ENCODE data around the gene AK9.
A peak's percentile ranks its signal among the peaks of the same experiment; 100 is the strongest.

The AK9 gene

DNA sequence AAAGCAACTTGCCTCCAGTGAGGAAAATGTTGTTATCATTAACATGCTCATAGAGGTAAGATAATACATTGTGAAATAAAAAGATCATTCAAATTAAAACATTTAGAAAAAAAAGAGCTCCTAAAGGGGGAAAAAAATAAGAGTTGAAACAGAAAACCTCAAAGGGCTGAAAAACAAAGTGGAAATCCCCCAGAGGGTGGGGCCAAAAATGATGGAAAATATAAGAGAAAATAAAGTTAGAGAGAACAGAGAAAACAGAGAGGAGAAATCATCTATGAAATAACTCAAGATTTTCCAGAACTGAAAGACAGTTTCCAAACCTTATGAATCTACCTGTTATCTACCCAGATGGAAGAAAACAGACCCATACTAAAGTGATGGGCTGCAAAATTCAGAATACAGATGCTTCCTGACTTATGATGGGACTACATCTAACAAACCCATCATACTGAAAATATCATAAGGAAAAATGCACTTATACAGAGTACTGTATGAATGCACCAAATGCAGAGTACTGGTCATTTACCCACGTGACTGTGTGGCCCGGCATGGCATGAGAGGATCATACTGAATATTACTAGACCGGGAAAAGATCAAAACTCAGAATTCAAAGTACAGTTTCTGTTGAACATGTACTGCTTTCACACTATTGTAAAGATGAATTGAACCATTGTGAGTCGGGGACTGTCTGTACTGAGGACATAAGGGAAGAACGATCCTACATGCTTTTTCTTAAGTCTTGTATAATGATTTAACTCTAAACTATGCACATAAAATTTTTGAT lies 212.0 kb downstream of the AK9 start:
- no peak overlapping the region for H3K4me3 ChIP-seq (ENCODE audit: low read depth, low read length)

GRCh38 chr6:109478222-109478805 lies 212.7 kb downstream of the AK9 start:
- no peak overlapping the region for H3K4me3 ChIP-seq (ENCODE audit: low read depth, low read length)
- no peak for DNase-seq (ENCODE audit: low read depth)
- TF ChIP-seq CTCF (IDR thresholded peaks at IDR 0.05; ENCODE audit: control insufficient read depth, extremely low read depth, insufficient read depth) = no peak

More for the DNA sequence above, 212.0 kb downstream of the AK9 start:
- TF ChIP-seq CTCF (IDR thresholded peaks at IDR 0.05; ENCODE audit: control insufficient read depth, extremely low read depth, insufficient read depth) = no peak
- no peak for DNase-seq (ENCODE audit: low read depth)

GRCh38 chr6:109477725-109478124 lies 213.3 kb downstream of the AK9 start:
- TF ChIP-seq CTCF (IDR thresholded peaks at IDR 0.05; ENCODE audit: control insufficient read depth, extremely low read depth, insufficient read depth) = no peak
- no peak for DNase-seq (ENCODE audit: low read depth)
- H3K4me3 ChIP-seq (ENCODE audit: low read depth, low read length) = no peak overlapping the region

GRCh38 chr6:109477184-109477583 lies 213.8 kb downstream of the AK9 start:
- DNase-seq (ENCODE audit: low read depth) = no peak
- H3K4me3 ChIP-seq (ENCODE audit: low read depth, low read length) = no peak overlapping the region
- TF ChIP-seq CTCF (IDR thresholded peaks at IDR 0.05; ENCODE audit: control insufficient read depth, extremely low read depth, insufficient read depth) = no peak

- no peak for TF ChIP-seq CTCF (IDR thresholded peaks at IDR 0.05; ENCODE audit: control insufficient read depth, extremely low read depth, insufficient read depth)
- DNase-seq (ENCODE audit: low read depth) = peak; percentile 51
- no peak overlapping the region for H3K4me3 ChIP-seq (ENCODE audit: low read depth, low read length)
Observed at GRCh38 chr6:109475625-109476024, 215.4 kb downstream of the AK9 start.

DNA sequence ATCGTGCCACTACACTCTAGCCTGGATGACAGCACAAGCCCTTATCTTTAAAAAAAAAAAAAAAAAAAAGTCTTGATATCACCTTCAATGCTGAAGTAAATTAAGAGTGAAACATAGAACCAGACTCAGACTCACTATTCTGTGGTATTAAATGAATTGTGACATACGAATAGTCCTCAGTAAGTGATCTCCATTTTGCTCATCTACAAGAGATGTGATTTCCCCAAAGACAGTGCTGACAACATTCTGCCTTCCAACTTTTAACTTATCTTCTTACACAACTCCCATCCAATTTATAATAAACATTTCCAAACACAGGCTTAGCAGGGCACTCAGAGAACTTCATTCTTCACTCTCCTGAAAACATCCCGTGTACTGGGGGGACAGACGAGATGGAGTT lies 216.0 kb downstream of the AK9 start:
- no peak overlapping the region for H3K4me3 ChIP-seq (ENCODE audit: low read depth, low read length)
- no peak for DNase-seq (ENCODE audit: low read depth)
- TF ChIP-seq CTCF (IDR thresholded peaks at IDR 0.05; ENCODE audit: control insufficient read depth, extremely low read depth, insufficient read depth) = no peak

All from LNCaP clone FGC (cell line).